HCT116 (cell line): ENCODE data around the gene MZB1. TPM values are rescaled to one million over a fixed set of nuclear protein-coding genes. Genes with fewer than 3 reads are reported as not detected.

Experiments
- ATAC-seq: fragments of 200-7000 bp; cut with Tn5 transposase; 2 replicates; pipeline ENCODE4 v1.9.1; 2020; ENCODE audit warnings: mild to moderate bottlenecking, moderate library complexity
- BruUV-seq: library from RNA; stranded (reverse); fragments of 400-500 nt; replicated peaks from 2 replicates; lab custom pipeline; 2021; lab: Mats Ljungman, UMichigan
- CTCF ChIA-PET: fragments of 300-600 bp; sonication (Branson Sonifier 250); formaldehyde crosslinking; loops from one replicate; lab custom pipeline; 2021; ENCODE audit warnings: antibody characterized with exemption; lab: Charles Lee
- POLR2A ChIA-PET: fragments of 300-600, 350-600 bp; sonication (Branson Sonifier 250); formaldehyde crosslinking; loops from one replicate; lab custom pipeline; 2021; ENCODE audit warnings: antibody characterized with exemption; lab: Charles Lee
- RAD21 ChIA-PET, 2 experiments: fragments of 300-600 bp; sonication (Branson Sonifier 250); formaldehyde crosslinking; loops; one replicate each; lab custom pipeline; 2023; ENCODE audit warnings: low total read pairs in 2 of 2; ENCODE audit not compliant: uncharacterized antibody in 2 of 2, unreplicated experiment in 2 of 2, low non-redundant PET in 1 of 2; lab: Charles Lee
- DNase-seq: peaks from one replicate; pipeline ENCODE4 v3.0.0-alpha.2; 2010; ENCODE audit warnings: low read depth, low spot score
- H2AFZ ChIP-seq: fragments of 200-600 bp; shearing (Covaris generic), sonication (generic); 2 replicates; pipeline ENCODE4 v1.6.1; 2017; ENCODE audit warnings: low read depth, mixed run types, mixed read lengths, antibody characterized with exemption, low read length; ENCODE audit not compliant: poor library complexity, severe bottlenecking
- H3K27ac ChIP-seq: 2 replicates; pipeline ENCODE4 v1.5.1; 2012; ENCODE audit warnings: low read depth, low read length
- H3K27me3 ChIP-seq: fragments of 200-600 bp; sonication (generic); 2 replicates; pipeline ENCODE4 v1.6.1; 2016; ENCODE audit warnings: mixed run types, low read length, mixed read lengths; ENCODE audit not compliant: insufficient read depth
- H3K36me3 ChIP-seq, 2 experiments: fragments of 200-500 bp in 1 of 2; fragments of 200-600 bp in 1 of 2; sonication (Bioruptor generic) in 1 of 2; sonication (generic) in 1 of 2; 2 replicates each; pipeline versions ENCODE4 v1.5.1 to v1.6.1; 2014 to 2016; ENCODE audit warnings: low read length in 2 of 2, inconsistent platforms in 1 of 2, mixed read lengths in 1 of 2, mixed run types in 1 of 2; ENCODE audit not compliant: insufficient read depth in 2 of 2, control insufficient read depth in 1 of 2
- H3K4me1 ChIP-seq, 2 experiments: fragments of 200-600 bp in 1 of 2; sonication (generic) in 1 of 2; 2 replicates each; pipeline versions ENCODE4 v1.5.1 to v1.6.1; 2012 to 2017; ENCODE audit warnings: low read length in 2 of 2, inconsistent platforms in 1 of 2, mild to moderate bottlenecking in 1 of 2, mixed read lengths in 1 of 2, mixed run types in 1 of 2, moderate library complexity in 1 of 2; ENCODE audit not compliant: insufficient read depth in 2 of 2, control insufficient read depth in 1 of 2
- H3K4me2 ChIP-seq: fragments of 200-600 bp; sonication (generic); 2 replicates; pipeline ENCODE4 v1.6.1; 2017; ENCODE audit warnings: mixed run types, low read length, mixed read lengths
- H3K4me3 ChIP-seq, 2 experiments: fragments of 200-600 bp in 1 of 2; sonication (generic) in 1 of 2; replicated peaks in 1 of 2; 2 replicates each; pipeline ENCODE4 v1.5.1; 2011 to 2016; ENCODE audit warnings: low read length in 2 of 2, control low read depth in 1 of 2, low read depth in 1 of 2, mild to moderate bottlenecking in 1 of 2, mixed read lengths in 1 of 2, mixed run types in 1 of 2
- H3K79me2 ChIP-seq: fragments of 200-600 bp; sonication (generic); 2 replicates; pipeline ENCODE4 v1.6.1; 2017; ENCODE audit warnings: mild to moderate bottlenecking, mixed run types, low read length, moderate library complexity, mixed read lengths; ENCODE audit not compliant: insufficient read depth
- H3K9ac ChIP-seq: fragments of 200-600 bp; sonication (generic); 2 replicates; pipeline ENCODE4 v1.6.1; 2016; ENCODE audit warnings: low read length, mixed read lengths
- H3K9me2 ChIP-seq: fragments of 200-600 bp; sonication (generic), shearing (Covaris generic); 2 replicates; pipeline ENCODE4 v1.6.1; 2017; ENCODE audit warnings: mixed run types, mild to moderate bottlenecking, moderate library complexity; ENCODE audit not compliant: insufficient read depth
- H3K9me3 ChIP-seq, 2 experiments: fragments of 200-500 bp in 1 of 2; fragments of 200-600 bp in 1 of 2; sonication (Bioruptor generic) in 1 of 2; sonication (generic) in 1 of 2; 2 replicates each; pipeline ENCODE4 v1.6.1; 2014 to 2017; ENCODE audit warnings: low read length in 2 of 2, mixed read lengths in 2 of 2, inconsistent platforms in 1 of 2, low read depth in 1 of 2, mild to moderate bottlenecking in 1 of 2, mixed run types in 1 of 2, moderate library complexity in 1 of 2; ENCODE audit not compliant: control insufficient read depth in 1 of 2, insufficient read depth in 1 of 2
- H4K20me1 ChIP-seq: fragments of 200-600 bp; sonication (generic), shearing (Covaris generic); 2 replicates; pipeline ENCODE4 v1.6.1; 2017; ENCODE audit warnings: mixed run types, mild to moderate bottlenecking, moderate library complexity; ENCODE audit not compliant: insufficient read depth
- ATF3 ChIP-seq: IDR thresholded peaks from 2 replicates; pipeline ENCODE4 v1.6.1; 2012
- CBX3 ChIP-seq: IDR thresholded peaks from 2 replicates; pipeline ENCODE4 v1.6.1; 2012; ENCODE audit warnings: low read depth
- JUND ChIP-seq: IDR thresholded peaks from 2 replicates; pipeline ENCODE4 v1.6.1; 2012
- SRF ChIP-seq: IDR thresholded peaks from 2 replicates; pipeline ENCODE4 v1.6.1; 2012; ENCODE audit warnings: low read depth
- TCF7L2 ChIP-seq: IDR thresholded peaks from 2 replicates; pipeline ENCODE4 v1.7.0; 2011; ENCODE audit warnings: borderline replicate concordance, inconsistent platforms; ENCODE audit not compliant: insufficient read depth, insufficient read length; ENCODE audit errors: extremely low read depth
- ZFX ChIP-seq: fragments of 450-650 bp; IDR thresholded peaks from 2 replicates; pipeline ENCODE4 v1.6.1; 2017
- ZNF274 ChIP-seq: fragments of 200-500 bp; sonication (Bioruptor generic); IDR thresholded peaks from 2 replicates; pipeline ENCODE4 v1.6.1; 2014; ENCODE audit warnings: mild to moderate bottlenecking, low read depth, low read length, inconsistent platforms
- intact Hi-C: fragments of 100-400 bp; cut with micrococcal nuclease; formaldehyde crosslinking; loops from 2 replicates; pipeline ENCODE4 v1.10.0; 2022
- total RNA-seq: library from RNA; stranded (reverse); gene quantifications from one replicate; pipeline ENCODE4 v1.2.1, GENCODE V29; 2021; ENCODE audit not compliant: unreplicated experiment
- TF ChIP-seq, protein P1 (sequence below): IDR thresholded peaks from 2 replicates; pipeline ENCODE4 v1.6.1; 2012
- TF ChIP-seq, protein P2 (sequence below), 3 experiments: fragments of 200-600 bp in 1 of 3; sonication (generic) in 1 of 3; IDR thresholded peaks in 2 of 3; conservative IDR thresholded peaks in 1 of 3; 2 replicates each; pipeline ENCODE4 v1.5.1; 2012 to 2017; ENCODE audit warnings: low read depth in 2 of 3, low read length in 2 of 3, antibody characterized with exemption in 1 of 3, borderline replicate concordance in 1 of 3, control low read depth in 1 of 3, mild to moderate bottlenecking in 1 of 3, mixed read lengths in 1 of 3, mixed run types in 1 of 3, moderate library complexity in 1 of 3; ENCODE audit not compliant: insufficient read depth in 1 of 3

Gene MZB1
- total RNA-seq, 1 experiment from 2014 or later: 0.81 TPM

DNA sequence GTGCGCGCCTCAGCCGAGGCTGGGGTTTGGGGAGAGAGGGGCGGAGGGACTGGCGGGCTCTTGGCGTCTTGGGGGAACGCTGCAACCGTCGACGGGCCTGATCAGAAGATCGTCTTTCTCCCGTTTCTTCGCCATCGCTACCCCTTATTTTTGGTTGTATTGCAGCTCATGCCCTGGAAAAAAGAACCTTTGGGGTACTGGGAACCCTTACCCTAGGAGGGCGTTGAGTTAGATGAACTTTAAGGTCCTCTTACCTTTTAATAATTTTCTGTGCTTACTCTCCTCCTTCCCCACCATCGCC lies 47.3 kb downstream of the MZB1 start:
- Histone ChIP-seq H3K4me3 (peak overlapping the region; percentile 83 to 88), H3K27me3 (no peaks in the 10 kb centered on the region), H2AFZ (no peak overlapping the region), H4K20me1 (peaks cover 6% of the 10 kb centered on the region; the same call in 1 of the 2 replicates), H3K79me2 (peaks cover 56% of the 10 kb centered on the region), H3K9me2 (no peaks in the 10 kb centered on the region), H3K4me2 (peak overlapping the region; percentile 93), H3K9me3 (no peaks in the 10 kb centered on the region), H3K27ac (peak overlapping the region; percentile 96), H3K9ac (peak overlapping the region; percentile 95), H3K4me1 (peaks cover 4 to 16% of the 10 kb centered on the region in 2 experiments; a peak in 3 of 4 replicates), H3K36me3 (0 out of 4 replicates have a peak, but pooled peaks cover 4% of the 10 kb centered on the region in 2 experiments)
- CTCF ChIA-PET: interaction anchor here (0.6 to 1.1 kb wide), 6 partner anchors 27 to 553 kb away, joined by 3 to 6 read pairs (median 4); partner anchors contain the start of gene SPATA24
- POLR2A ChIA-PET: interaction anchor here (0.6 to 2.8 kb wide), 7 partner anchors 11 to 553 kb away, joined by 3 to 14 read pairs (median 3); partner anchors contain the start of gene MATR3
- TF ChIP-seq, protein P1, sequence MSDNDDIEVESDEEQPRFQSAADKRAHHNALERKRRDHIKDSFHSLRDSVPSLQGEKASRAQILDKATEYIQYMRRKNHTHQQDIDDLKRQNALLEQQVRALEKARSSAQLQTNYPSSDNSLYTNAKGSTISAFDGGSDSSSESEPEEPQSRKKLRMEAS: no peak
- TF ChIP-seq ZNF274 (no peak), ZFX (no peak), SRF (no peak), TCF7L2 (no peak), ATF3 (no peak), JUND (no peak), CBX3 (no peak)
- TF ChIP-seq, protein P2, sequence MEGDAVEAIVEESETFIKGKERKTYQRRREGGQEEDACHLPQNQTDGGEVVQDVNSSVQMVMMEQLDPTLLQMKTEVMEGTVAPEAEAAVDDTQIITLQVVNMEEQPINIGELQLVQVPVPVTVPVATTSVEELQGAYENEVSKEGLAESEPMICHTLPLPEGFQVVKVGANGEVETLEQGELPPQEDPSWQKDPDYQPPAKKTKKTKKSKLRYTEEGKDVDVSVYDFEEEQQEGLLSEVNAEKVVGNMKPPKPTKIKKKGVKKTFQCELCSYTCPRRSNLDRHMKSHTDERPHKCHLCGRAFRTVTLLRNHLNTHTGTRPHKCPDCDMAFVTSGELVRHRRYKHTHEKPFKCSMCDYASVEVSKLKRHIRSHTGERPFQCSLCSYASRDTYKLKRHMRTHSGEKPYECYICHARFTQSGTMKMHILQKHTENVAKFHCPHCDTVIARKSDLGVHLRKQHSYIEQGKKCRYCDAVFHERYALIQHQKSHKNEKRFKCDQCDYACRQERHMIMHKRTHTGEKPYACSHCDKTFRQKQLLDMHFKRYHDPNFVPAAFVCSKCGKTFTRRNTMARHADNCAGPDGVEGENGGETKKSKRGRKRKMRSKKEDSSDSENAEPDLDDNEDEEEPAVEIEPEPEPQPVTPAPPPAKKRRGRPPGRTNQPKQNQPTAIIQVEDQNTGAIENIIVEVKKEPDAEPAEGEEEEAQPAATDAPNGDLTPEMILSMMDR (IDR thresholded peaks at IDR 0.05 in 2 of 3, conservative IDR thresholded peaks at IDR 0.05 in 1 of 3; ENCODE audit: borderline replicate concordance in 1 of 3, insufficient read depth in 1 of 3, low read depth in 2 of 3, low read length in 2 of 3): no peak
- intact Hi-C loops: loop anchor here (1.0 kb wide), 1 partner anchor 50 kb away; no protein-coding TSS in a partner anchor
- RAD21 ChIA-PET: interaction anchor here in 1 of 2 experiments (0.6 to 1.0 kb wide), 3 partner anchors 39 to 74 kb away, joined by 5 to 6 read pairs (median 5); no protein-coding TSS in a partner anchor
- BruUV-seq: no TSS peak
- DNase-seq (no peak), ATAC-seq (no peak)
